GF-D8 (cell line): Measurements from ENCODE around the gene MAP3K20.
"Not testable (repeated sequence)": the region's sequence is repeated elsewhere in the genome, so short reads cannot be mapped to it uniquely, and the experiment has no call there.

Source experiments
- DNase-seq: peaks from one replicate; lab custom pipeline; 2025; lab: John Stamatoyannopoulos, UW

Gene MAP3K20

DNA sequence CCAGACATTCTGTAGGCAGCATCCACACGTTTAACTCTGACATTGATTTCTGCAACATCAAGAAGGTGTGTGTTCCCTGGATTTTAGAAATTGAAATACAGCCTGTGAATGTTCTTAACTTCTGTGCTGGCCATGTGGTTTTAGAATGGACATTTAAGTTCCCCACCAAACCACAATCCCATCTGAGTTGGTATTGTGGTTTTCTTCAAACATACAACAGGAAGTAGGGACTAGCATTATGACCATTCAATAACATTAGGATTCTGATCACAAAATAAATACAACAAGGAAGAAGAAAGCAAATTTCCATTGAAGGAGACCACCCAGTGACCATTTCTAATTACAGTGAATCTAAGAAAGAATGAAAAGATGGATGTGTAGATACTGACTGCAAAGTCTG lies 51.2 kb downstream of the MAP3K20 start:
- DNase-seq = peak; percentile 30

DNA sequence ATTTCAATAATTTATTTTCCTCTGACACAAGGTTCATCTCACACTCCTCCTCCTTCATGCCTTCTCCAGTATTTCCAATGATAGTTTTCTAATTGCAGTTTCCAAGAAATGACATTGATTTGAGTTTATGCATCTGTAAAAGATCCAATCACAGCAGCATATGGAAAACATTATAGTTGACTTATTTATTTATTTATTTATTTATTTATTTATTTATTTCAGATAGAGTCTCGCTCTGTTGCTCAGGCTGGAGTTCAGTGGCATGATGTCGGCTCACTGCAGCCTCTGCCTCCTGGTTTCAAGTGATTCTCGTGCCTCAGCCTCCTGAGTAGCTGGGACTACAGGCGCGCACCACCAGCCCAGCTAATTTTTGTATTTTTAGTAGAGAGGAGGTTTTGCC lies 52.5 kb downstream of the MAP3K20 start:
- DNase-seq = not testable (repeated sequence)

DNA sequence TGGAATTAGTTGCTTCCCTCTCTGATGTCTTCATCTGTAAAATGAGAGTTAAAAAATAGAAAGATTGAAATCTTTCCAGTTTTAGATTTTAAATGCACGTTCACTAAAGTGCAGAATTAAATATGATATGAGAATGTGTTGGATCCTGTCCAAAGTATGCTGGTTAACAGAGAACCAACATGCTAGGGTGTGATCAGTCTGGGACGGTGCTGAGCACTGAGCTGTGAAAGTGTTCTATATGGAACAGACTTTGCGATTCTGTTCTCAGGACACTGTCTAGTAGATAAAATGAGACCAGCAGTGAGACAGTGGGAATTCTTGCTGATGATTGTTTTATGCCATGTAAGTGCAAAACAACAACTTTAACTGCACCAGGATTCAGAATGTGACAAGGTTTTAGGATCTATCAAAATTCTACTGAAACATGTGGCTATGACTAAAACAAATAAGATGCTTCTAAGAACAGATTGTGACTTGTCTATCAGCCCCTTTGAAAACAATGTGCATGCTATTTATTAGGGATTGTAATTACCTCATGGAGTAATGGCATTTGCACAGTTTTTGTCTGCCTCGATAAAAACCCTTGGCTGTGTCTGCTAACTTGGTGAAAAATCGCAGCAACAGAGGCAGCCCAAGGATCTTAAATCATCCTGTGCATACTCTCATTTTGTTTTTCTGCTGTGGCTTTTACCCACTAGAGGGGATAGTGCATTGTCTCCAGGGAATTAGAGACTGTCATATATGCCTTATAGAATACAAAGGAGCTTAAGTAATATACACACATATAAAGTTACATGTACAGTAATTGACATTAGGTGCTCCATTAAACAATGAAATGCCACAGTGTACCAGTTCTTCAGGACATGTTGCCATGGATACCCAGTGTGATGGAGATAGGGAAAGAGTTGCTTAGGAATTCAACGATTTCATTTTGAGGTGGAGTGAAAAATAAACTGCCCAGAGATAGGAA lies 55.1 kb downstream of the MAP3K20 start:
- no peak for DNase-seq

DNA sequence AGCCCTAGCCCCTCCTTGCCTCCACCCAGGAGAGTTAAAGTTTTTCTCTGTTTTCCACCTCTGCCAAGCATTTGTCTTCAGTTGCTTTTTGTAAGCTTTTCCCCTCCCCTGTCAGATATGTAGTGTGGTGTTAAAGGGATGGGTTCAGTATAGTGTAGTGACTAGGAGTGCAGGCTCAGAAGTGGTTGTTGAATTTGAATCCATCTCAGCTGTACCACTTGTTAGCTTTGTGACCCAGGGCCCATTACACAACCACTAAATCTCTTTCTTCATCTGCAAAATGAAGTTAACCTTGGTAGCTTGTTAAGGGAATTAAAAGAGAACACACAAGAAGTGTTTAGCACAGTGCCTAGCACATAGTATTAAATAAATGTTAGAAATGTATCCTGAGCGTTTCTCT lies 56.9 kb downstream of the MAP3K20 start:
- no peak for DNase-seq

DNA sequence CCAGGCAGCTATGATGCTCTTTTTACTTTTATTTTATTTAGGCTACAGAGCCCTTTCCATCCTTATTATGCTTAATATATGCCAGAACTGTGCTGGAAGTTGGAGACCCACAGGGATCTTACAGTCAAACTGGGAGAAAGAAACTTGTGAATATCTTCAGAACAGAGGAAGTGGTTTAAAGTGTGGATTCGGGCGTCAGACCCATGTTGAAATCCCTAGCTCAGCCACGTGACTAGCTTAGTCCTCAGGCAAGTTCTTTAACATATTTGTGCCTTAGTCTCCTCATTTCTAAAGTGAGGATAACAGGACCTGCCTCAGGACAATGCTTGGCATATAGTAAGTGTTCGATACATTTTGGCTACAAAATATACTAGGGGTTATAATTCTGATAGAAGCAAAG lies 59.1 kb downstream of the MAP3K20 start:
- DNase-seq = peak; percentile 55

DNA sequence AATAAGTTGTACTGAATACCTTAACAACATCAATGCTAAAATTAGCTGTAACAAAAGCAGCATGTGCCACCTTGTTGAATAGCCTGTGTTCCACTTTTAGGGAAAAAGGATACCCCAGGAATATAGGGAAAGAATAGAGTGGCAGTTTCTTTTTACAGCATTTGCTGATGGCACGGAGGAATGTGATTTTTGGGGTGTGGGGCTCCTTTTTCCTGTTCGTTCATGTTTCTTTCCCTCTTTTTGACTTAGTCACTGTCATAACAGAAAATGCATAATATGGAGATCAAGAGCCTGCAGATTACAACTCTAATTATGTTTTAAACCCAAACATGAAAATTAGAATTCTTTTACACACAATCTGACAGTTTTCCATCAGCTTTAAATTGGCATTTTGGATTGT lies 60.4 kb downstream of the MAP3K20 start:
- DNase-seq = no peak

DNA sequence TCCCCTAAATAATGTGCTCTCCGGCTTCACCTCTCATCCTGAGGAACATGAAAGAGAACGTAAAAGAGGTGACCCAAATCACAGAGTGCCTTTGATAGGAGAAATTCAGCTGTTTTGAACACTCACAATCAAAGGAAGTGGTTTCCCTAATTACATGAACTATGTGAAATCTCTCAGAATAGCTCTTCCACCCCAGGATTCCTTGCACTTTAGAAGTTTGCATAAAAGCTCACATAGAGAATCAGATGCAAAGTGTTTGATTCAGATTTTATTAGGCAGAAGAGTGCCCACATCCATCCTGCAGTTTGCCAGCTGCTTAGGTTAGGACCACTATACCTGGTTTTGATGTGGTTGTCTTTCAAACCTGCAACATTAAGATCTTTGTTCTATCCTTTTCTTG lies 61.0 kb downstream of the MAP3K20 start:
- DNase-seq = no peak

DNA sequence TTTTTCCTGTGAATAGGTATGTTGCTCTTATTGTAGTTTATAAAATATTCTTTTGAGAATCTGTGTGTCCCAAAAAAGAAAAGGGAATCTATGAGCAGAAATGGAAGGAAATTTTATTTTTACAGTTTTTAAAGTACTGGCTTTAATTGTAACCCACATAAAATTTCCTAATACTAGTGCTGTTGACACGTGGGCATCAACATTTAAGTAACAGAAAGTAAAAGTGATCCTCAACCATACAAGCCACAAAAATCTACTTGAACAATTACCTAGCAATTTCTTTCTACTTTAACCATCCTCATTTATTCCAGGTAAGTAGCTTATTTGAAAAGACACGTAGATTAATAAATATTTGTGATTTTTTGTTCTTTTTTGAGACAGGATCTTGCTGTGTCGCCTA lies 62.0 kb downstream of the MAP3K20 start:
- no peak for DNase-seq

DNA sequence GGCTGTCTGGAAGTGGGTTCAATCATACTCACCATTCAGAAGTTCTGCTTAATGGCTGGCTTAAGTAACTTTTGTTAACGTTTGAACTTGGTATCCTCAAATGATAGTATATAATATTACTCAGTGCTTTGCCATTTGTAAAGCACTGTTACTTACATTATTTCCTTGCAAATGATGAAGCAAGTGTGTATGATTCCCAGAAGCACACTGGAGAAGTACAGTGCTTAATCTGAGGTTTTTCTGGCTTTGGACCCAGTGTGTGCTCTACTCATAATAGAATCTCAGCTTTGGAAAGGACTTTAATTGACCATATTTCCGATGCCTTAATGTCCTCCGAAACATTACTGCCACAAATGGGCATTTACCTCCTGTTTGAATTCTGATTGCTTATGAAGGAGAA lies 63.3 kb downstream of the MAP3K20 start:
- no peak for DNase-seq

DNA sequence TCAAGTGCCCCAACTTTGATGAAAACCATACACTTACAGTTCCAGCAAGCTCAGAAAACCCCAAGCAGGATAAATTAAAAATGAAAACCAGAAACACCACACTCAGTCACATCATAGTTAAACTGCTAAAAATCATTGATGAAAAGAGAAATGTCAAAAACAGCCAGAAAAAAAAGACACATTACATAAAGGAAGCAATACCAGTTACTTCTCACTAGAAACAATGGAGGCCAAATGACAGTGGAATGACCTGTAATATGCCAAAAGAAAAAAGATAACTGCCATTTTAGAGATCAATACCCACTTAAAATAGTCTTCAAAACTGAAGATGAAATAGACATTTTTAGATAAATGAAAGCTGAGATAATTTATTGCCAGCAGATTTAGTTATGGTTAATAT lies 66.0 kb downstream of the MAP3K20 start:
- no peak for DNase-seq

DNA sequence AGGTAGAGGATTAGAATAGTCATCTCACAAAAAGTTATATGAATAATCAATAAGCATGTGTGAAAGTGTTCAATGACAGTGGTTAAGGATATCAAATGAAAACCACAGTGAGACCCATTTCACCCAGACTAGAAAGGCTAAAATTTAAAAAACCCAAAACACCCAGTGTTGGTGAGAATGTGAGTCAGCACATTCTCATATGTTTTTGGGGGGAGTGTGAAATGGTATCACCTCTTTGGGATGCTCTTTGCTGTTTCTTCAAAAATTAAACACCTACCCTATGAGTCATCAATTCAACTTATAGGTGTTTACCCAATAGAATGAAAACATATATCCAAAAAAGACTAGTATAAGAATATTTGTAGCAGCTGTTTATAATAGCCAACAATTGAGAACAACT lies 69.8 kb downstream of the MAP3K20 start:
- DNase-seq = no peak

DNA sequence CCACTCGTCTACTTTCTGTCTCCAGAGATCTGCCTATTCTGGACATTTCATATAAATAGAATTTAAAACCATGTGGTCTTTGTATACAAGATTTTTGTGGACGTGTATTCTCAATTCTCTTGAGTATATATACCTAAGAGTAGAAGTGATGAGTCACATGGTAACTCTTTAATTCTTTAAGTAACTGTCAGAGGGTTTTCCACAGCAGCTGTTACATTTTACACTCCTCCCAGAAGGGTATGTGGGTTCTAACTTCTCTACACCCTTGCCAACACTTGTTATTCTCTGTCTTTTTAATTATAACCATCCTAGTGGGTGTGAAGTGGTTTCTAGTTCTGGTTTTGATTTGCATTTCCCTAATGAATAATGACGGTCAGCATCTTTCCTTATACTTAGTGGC lies 70.9 kb downstream of the MAP3K20 start:
- DNase-seq = no peak

DNA sequence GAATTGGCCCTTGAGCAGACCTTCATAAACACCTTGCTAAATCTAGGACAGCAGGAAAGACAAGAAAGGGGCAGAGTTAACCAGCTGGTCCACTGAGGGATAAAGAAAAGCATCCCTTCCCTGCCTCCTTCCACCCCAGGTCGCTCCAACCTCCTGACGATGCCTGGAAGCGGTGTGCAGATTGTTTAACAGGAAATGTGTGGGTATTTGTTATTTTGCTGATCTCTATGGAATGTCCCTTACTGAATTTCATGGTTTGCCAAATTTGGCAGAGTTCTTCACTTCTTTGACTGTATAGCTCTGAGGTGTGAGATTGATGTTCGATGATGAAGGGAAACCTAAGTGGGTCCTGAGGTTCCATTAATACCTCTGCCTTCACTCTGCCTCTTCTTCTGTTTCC lies 72.9 kb downstream of the MAP3K20 start:
- no peak for DNase-seq

DNA sequence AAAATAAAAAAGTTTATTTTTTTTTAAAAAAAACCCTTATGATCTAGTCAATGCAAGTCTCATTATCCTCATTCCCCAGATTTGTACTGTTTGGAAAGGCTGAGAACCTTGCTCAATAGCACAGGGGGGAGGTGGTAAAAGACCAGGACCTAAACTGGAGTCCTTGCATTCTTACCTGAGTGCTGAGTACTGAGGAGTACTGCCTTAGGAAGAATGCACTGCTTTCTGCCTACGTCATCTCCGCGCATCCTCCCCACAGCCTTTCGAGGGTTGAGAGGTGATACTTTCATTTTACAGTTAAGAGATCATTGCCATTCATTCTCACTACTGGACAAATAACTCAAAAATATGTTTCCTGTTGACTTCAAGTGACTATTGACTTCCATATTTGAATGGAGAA lies 73.8 kb downstream of the MAP3K20 start:
- DNase-seq = no peak

DNA sequence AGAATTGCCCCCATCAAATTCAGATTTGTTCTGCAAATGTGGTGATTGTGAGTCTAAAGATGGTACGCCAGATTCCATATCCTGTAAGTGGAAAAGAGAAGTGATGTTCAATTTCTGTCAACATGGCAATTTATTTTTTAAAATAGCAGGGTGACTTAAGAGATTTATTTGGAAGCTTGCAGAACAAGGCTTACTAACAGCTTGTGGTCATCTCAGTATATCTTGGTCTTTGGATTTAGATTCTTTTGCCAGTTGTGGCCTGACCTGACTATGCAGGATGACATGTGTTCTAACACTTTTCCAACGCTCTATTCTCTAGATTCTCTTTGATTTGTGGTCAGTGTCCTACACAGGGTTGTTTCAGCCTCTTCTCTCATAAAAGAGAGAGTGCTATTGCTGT lies 74.4 kb downstream of the MAP3K20 start:
- DNase-seq = no peak

DNA sequence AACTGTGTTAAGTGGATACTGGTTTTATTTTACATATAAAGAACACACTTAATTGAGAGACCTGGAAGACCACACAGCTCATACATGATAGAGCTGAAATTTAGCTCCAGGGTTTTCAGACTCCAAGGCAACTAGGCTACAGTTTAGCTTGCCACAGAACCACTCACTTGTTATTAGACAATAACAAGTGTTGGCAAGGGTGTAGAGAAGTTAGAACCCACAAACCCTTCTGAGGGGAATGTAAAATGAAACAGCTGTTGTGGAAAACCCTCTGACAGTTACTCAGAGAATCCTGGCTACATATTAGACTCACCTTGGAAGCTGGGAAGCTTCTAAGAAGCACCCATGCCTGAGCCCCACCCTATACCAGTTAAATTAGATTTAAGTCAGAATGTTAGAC lies 75.3 kb downstream of the MAP3K20 start:
- DNase-seq = no peak

DNA sequence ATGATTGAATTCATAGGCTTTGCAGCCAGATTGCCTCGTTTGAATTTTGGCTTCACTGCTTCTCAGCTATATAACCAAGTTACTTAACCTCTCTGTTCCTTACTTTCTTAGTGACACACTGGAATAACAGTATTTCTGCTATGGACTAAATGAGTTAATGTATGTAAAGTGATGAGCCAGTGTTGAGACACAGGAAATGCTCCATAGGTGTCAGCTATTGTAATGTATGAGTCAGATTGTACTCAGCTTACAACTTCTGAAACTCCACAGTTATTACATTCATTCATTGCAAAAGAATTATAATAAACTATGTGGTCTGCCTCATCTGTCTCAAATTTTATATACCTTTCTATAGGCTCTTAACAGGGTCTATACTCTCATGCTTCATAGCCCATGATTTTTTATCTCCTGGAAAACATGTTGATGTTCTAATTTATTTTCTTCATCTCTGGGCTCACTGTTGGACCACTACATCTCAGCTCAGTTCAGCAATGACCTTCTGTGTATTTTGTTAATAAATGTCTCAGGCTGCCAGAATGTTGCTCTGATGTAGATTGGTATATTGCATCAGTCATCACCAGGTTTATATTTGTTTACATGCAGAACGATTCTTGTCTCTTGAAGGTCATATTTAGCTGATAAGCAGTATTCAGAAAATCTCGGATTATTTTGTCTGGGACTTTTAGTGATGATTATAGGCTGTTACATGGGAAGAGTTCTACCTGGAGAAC lies 76.2 kb downstream of the MAP3K20 start:
- no peak for DNase-seq

DNA sequence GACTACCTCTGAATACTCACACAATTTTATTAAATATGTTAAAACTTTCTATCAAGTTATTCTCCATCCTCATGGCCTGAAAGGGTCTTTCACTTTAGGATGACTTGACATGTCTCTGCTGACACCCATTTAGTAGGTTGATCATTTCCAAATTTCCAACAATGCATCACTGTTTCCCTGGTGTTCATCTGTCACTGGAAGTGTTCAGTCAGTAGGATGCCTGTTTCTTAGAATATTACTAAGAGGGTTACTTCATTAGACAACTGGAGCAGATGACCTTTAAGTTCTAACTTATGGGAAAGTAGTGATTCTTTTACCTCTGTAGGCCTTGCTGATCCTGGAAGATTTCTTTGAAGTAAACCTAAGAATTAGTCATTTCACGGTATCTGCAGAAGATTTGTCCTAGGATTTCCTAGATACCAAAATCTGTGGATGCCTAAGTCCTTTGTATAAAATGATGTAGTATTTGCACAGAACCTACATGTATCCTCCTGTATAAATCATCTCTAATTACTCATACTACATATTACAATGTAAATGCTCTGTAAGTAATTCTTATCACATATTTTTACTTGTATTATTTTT lies 77.7 kb downstream of the MAP3K20 start:
- DNase-seq = no peak

DNA sequence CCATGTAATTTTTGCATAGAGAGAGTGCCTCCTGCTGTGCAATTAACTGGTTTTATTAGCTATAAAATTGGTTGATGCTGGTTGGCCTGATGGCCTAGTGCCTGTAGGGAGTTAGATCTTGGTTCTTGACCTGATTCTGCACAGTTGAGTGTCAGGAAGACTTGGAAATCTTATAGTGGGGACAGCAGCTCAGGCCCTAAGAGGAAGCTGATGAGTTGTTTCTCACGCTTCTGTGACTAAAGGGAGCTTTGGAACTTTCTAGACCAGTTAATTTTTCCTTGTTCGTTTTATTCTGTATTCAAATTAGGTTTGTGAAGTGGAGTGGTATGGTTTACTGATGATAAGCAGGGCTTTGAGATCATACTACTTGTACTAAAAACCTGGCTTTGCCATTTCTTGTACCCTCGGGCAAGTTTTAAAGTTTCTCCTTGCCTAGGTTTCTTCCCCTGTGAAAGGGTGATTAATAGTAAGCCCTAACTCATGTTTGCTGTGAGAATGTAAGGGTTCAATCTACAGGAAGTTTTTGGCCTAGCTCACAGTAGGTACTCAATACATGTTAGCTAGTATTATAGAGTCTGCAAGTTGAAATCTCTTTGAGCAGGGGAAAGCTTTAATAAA lies 82.1 kb downstream of the MAP3K20 start:
- no peak for DNase-seq

DNA sequence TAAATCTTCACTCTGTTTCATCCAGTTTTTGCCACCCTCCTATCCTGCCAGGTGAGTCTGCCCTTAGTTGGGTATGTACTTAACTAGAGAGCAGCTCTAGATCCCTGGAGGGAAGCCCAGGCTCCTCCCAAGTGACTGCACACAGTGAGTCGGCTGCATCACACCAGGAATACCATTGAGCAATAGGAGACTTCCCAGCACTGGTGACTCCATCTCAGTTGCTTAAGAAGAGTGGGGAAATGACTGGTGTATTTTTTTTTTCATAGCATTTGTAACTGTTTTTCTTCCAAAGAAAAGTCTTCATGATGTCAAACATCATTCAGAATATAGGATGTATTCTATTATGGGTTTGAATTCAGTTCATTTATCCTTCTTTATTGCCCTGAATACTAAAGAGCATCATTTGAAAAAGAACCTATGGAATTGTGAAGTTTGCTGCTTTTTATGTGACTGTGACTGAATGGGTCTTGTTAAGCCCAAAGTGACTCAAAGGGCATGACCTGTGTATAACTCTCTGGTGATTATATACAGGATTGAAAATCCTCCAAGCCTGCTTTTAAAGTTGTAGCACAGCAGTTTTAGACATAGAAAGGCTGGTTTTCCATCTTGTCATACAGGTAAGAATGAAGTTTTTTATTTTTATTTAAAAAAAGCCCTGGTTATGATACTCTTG lies 84.3 kb downstream of the MAP3K20 start:
- peak; percentile 50 for DNase-seq

DNA sequence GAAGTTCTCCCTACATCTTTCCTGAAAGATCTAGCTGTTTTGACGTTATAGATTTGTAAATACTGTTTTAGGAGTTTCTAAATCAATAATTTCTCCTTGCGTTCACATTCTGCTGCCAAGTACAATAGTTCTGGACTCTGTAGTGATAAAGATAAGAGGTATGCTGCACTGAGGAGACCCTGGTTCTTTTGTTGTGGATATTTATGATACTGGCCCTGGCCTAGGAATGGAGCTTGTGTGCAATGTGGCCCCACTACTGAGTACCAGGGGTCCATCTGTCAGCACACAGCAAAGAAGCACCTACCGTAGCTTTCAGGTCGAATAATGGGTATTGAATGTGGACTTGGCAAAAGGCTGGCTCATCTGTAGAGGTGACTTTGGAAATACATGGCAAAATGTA lies 85.0 kb downstream of the MAP3K20 start:
- DNase-seq = no peak

DNA sequence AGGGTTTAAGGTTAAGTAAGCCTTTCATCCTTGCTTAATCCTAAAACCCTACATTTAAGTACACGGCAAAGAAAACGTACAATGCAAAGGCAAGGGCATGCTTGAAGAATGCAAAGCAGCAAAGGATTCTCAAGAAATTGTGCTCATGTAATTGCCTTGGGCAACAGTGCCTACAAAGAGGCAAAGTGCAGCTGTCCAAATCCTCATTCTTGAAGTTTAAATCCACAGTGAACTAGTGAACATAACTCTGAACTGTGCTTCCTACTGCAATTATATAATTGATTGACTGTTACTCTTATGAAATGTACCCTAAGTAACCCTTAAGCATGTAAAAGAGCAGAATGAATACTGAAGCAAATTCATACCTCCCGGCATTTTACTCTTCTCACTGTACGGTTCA lies 85.4 kb downstream of the MAP3K20 start:
- DNase-seq = no peak
